Activated CD4-positive, alpha-beta memory T cell treated with anti-CD3 and anti-CD28 coated beads for 36 hours (primary cell): ENCODE results near the gene PTPRN2. TPM values are rescaled to one million over a fixed set of nuclear protein-coding genes. Genes with fewer than 3 reads are reported as not detected.

Experiments used
- CTCF ChIA-PET: fragments of 350-600 bp; sonication (Branson Sonifier 250); formaldehyde crosslinking; loops from one replicate; lab custom pipeline; 2021; ENCODE audit warnings: antibody characterized with exemption, inconsistent platforms; lab: Charles Lee
- POLR2A ChIA-PET: fragments of 350-600 bp; sonication (Branson Sonifier 250); formaldehyde crosslinking; loops from one replicate; lab custom pipeline; 2021; ENCODE audit warnings: antibody characterized with exemption; lab: Charles Lee
- DNase-seq: peaks from one replicate; pipeline ENCODE4 v3.0.0-alpha.2; 2020
- H3K27ac Mint-ChIP-seq: one replicate; pipeline ENCODE4 v1.8.0; 2021; ENCODE audit warnings: mixed read lengths
- H3K27me3 Mint-ChIP-seq: one replicate; pipeline ENCODE4 v1.8.0; 2021; ENCODE audit warnings: mixed read lengths
- H3K36me3 Mint-ChIP-seq: one replicate; pipeline ENCODE4 v1.8.0; 2021; ENCODE audit warnings: mixed read lengths
- H3K4me1 Mint-ChIP-seq: one replicate; pipeline ENCODE4 v1.8.0; 2021; ENCODE audit warnings: low read depth, mixed read lengths
- H3K4me3 Mint-ChIP-seq: one replicate; pipeline ENCODE4 v1.8.0; 2021; ENCODE audit warnings: mild to moderate bottlenecking, mixed read lengths
- H3K9me3 Mint-ChIP-seq: one replicate; pipeline ENCODE4 v1.8.0; 2021; ENCODE audit warnings: mixed read lengths
- intact Hi-C: fragments of 100-400 bp; cut with micrococcal nuclease; formaldehyde crosslinking; loops from one replicate; pipeline ENCODE4 v1.15.1; 2023
- total RNA-seq, 2 experiments: library from RNA; stranded (reverse); gene quantifications; one replicate each; pipeline ENCODE4 v1.2.3, GENCODE V29; 2021

Gene PTPRN2
- total RNA-seq, 2 experiments from 2014 or later = 0.51 to 0.64 TPM

DNA sequence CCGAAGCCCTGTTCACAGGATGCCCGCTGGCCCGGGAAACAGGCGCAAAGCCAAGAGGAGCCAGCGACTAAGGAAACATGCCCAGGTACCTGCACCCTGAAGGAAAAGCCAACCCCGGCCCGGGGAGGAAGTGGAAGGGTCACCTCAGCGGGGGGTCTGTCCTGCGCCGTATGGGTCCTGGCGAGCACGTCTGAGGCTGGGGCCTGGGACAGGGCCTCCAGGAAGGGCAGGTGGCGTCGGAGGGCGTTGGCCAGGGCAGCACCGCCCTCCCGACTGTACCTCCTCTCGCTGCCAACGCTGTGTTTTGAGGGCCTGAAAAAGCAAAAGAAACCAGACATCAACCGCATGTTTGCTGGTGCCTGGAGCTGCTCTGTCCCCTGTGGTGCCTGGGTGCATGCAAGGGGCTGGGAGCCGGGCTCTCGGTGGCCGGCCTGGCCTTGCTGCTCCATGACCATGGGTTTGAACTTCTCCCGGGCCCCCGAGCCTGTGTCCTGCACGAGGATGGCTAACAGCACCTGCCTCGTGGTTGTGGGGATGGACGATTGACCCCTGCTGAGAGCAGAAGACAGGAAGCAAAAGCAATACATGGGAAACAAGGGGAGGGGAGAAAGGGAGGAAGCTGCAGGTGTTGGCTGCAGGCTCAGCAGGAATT, 395.3 kb downstream of the PTPRN2 start:
- no peaks in the 10 kb centered on the region for H3K4me1 Mint-ChIP-seq
- H3K27me3 Mint-ChIP-seq = no peaks in the 10 kb centered on the region
- ChIA-PET CTCF (no interaction called here), POLR2A (no interaction called here)
- H3K4me3 Mint-ChIP-seq = no peak overlapping the region
- H3K27ac Mint-ChIP-seq = no peak overlapping the region
- intact Hi-C loops = no loop called here
- peaks cover 13% of the 10 kb centered on the region for H3K9me3 Mint-ChIP-seq
- no peaks in the 10 kb centered on the region for H3K36me3 Mint-ChIP-seq
- no peak for DNase-seq

DNA sequence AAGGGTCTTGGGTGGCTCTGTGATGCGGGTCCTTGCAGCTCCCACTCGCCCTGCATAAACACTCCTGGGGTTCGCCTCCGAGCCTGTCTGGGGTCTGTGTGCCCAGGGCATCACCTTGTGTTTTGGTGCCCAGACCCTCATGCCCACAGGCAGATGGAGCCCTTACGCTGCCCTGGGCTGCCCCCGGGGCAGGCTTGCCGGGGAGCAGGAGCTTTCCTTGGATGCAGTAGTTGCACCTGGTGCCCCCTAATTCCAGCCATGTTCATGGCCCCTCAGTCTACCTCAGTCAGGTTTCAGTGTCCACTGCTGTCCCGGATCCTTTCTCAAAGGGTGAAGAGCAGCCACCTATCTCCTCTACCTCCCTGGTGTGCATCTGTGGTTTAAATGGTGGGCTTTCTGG, 396.0 kb downstream of the PTPRN2 start:
- intact Hi-C loops = no loop called here

DNA sequence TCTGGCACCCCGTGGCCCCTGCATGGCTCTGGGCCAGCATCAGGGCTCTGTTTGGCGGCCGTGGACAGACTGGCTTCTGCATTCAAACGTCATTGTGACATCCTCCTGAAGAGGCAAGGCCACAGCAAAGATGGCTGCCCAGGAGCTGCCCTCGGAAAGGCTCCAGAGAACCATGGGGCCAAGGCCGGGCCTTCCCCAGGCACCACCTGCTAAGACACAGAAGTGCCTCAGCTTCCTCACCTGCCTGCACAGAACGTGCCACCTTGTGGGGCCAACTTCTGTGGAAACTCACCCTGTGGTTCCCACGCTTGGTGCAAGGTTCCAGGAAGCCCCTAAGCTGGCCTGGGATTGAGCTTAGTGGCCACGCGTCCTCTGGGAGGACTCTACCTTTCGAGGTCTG, 396.9 kb downstream of the PTPRN2 start:
- Mint-ChIP-seq H3K9me3 (peaks cover 5% of the 10 kb centered on the region), H3K4me1 (no peaks in the 10 kb centered on the region), H3K27me3 (peaks cover under 1% of the 10 kb centered on the region), H3K4me3 (no peak overlapping the region), H3K36me3 (no peaks in the 10 kb centered on the region), H3K27ac (no peak overlapping the region)
- intact Hi-C loops = no loop called here
- ChIA-PET POLR2A (no interaction called here), CTCF (no interaction called here)
- DNase-seq = no peak

More for the DNA sequence above, 396.0 kb downstream of the PTPRN2 start:
- Mint-ChIP-seq H3K27me3 (no peaks in the 10 kb centered on the region), H3K27ac (no peak overlapping the region), H3K36me3 (no peaks in the 10 kb centered on the region), H3K9me3 (peaks cover 11% of the 10 kb centered on the region), H3K4me3 (no peak overlapping the region), H3K4me1 (no peaks in the 10 kb centered on the region)
- CTCF ChIA-PET = no interaction called here
- POLR2A ChIA-PET = no interaction called here
- no peak for DNase-seq

DNA sequence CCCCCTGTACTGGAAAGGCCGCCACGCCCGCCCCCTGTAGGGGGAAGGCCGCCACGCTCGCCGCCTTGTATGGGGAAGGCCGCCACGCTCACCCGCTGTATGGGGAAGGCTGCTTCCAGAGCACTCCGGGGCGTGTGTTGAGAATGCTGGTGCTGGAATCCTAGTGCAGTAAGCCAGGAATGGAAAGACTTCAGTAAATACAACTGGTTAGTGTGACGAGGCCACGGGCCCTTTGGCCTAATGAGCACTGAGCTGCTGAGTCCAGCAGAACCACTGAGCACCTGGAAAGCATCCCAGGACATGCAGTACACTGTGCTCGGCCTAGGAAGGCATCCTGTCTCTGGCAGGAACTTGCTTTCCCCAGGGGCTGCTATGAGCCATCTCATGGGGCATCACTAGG, 398.9 kb downstream of the PTPRN2 start:
- no peak for DNase-seq
- Mint-ChIP-seq H3K4me1 (no peaks in the 10 kb centered on the region), H3K27ac (no peak overlapping the region), H3K36me3 (no peaks in the 10 kb centered on the region), H3K27me3 (peaks cover 5% of the 10 kb centered on the region), H3K4me3 (no peak overlapping the region), H3K9me3 (no peaks in the 10 kb centered on the region)
- ChIA-PET POLR2A (no interaction called here), CTCF (no interaction called here)
- intact Hi-C loops = no loop called here

DNA sequence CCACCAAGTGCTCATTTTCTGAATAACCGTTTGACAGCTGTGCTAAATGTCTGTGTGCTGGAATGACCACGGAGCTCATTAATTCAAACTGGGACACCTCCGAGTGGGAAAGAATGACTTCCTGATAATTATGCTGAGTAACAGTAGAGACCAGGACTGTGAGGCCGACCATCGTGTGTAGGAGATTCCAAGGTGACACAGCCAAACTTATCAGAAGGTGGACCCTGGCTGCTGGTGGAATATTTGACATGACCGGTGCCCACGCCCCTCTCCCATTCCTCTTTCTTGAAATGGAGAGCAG, 400.0 kb downstream of the PTPRN2 start:
- ChIA-PET POLR2A (no interaction called here), CTCF (no interaction called here)
- no peak for DNase-seq
- Mint-ChIP-seq H3K4me3 (no peak overlapping the region), H3K36me3 (no peaks in the 10 kb centered on the region), H3K4me1 (no peaks in the 10 kb centered on the region), H3K27me3 (peaks cover 5% of the 10 kb centered on the region), H3K27ac (no peak overlapping the region), H3K9me3 (peaks cover 4% of the 10 kb centered on the region)
- intact Hi-C loops = no loop called here

DNA sequence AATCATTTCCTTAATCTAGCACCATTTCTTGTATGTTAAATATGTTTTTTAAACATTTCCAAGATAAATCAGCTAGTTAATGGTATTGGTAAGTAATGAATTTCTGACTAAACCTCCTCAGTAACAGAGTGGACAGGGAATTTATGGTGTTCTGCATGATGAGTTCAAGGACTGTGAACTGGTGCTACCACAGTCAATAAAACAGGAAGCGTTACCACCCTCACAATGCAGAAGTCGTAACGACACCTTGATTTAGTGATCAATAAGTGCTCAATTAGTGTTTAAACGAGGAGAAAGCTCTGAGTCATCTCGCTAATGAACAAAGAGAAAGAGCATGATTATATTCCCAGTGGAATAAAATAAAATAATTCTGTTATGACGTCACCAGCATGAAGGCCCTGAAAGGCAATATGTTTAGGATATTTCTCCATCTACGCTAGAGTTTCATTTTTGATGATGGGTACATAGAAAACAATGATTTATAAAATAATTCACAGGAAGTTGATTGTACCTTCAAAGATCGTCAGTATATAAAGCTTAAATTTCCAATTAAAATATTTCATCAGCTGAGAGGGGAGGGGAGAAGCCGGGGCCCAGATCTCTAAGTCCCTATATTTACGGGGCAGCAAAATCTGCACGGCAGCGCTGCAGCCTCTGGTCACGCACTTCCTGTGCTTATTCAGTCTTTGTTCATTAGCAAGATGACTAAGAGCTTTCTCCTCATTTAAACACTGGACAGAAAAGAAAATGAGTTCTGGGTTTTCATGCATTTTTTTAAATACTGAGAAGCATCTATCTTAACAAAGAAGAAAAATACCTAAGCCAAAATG, 400.5 kb downstream of the PTPRN2 start:
- CTCF ChIA-PET = no interaction called here
- no peaks in the 10 kb centered on the region for H3K4me1 Mint-ChIP-seq

DNA sequence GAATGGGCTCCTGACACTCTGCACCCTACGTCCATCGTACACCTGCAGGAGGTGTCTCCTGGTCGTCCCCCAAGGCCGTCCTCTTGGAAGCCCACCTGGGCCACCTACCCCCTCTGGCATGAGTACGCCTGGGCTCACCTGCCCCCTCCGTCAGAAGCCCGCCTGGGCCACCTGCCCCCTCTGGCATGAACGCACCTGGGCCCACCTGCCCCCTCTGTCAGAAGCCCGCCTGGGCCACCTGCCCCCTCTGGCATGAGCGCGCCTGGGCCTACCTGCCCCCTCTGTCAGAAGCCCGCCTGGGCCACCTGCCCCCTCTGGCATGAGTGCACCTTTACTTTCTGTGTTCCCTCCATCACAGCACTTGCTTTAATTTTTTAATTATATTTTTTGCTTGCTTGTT, 401.2 kb downstream of the PTPRN2 start:
- DNase-seq = no peak
- CTCF ChIA-PET = no interaction called here
- Mint-ChIP-seq H3K4me3 (no peak overlapping the region), H3K27me3 (peaks cover 5% of the 10 kb centered on the region), H3K36me3 (no peaks in the 10 kb centered on the region), H3K27ac (no peak overlapping the region), H3K9me3 (peaks cover 8% of the 10 kb centered on the region), H3K4me1 (no peaks in the 10 kb centered on the region)
- POLR2A ChIA-PET = no interaction called here
- intact Hi-C loops = no loop called here

More for the DNA sequence above, 400.5 kb downstream of the PTPRN2 start:
- intact Hi-C loops = no loop called here
- Mint-ChIP-seq H3K9me3 (peaks cover 8% of the 10 kb centered on the region), H3K4me3 (no peak overlapping the region), H3K27ac (no peak overlapping the region), H3K27me3 (peaks cover 5% of the 10 kb centered on the region), H3K36me3 (no peaks in the 10 kb centered on the region)
- no peak for DNase-seq
- POLR2A ChIA-PET = no interaction called here

DNA sequence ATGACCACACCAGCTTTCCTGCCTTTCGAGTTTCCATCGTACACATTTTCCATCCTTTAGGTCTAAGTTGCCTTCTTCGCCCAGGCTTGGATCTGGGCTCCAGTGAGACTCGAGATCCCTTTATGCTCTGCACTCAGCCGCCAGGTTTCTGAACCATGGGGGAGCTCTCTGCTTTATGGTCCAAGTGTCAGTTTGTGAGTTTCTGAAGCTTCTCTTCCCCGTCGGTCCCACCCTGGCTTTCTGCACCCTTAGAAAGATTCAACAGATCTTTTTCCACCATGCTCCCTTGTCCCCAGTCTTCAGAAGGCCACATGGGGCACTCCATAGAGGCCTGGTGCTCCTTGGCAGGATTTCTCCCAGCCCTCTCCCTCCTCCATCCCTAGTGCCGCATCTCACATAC, 402.0 kb downstream of the PTPRN2 start:
- H3K27ac Mint-ChIP-seq = no peak overlapping the region
- CTCF ChIA-PET = no interaction called here

DNA sequence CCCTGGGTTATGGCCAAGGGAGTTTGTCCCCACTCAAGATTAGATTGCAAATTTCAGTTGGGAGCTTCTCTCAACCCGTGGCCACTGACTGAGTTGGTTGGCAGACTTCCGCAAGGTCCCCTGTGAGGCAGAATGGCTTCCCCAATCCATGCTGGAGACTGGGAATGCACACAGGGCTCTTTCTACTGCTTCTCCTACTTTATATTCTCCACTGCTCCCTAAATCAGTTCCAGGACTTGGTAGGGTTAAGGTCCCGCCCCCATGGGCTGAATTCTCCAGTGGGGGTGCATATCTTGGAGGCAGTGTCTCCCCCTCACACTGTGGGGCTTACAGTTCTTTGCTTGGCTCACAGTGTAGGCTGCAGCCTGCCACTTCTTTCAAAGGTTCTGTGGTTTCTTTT, 404.2 kb downstream of the PTPRN2 start:
- CTCF ChIA-PET = no interaction called here
- Mint-ChIP-seq H3K9me3 (peaks cover 8% of the 10 kb centered on the region), H3K4me1 (no peaks in the 10 kb centered on the region), H3K27ac (no peak overlapping the region), H3K36me3 (no peaks in the 10 kb centered on the region), H3K27me3 (peaks cover 5% of the 10 kb centered on the region), H3K4me3 (no peak overlapping the region)
- POLR2A ChIA-PET = no interaction called here
- no peak for DNase-seq
- intact Hi-C loops = no loop called here

More for the DNA sequence above, 402.0 kb downstream of the PTPRN2 start:
- H3K4me1 Mint-ChIP-seq = no peaks in the 10 kb centered on the region
- no peaks in the 10 kb centered on the region for H3K36me3 Mint-ChIP-seq
- H3K9me3 Mint-ChIP-seq = peaks cover 8% of the 10 kb centered on the region
- no peak for DNase-seq
- POLR2A ChIA-PET = no interaction called here
- H3K27me3 Mint-ChIP-seq = peaks cover 5% of the 10 kb centered on the region
- intact Hi-C loops = no loop called here
- no peak overlapping the region for H3K4me3 Mint-ChIP-seq

DNA sequence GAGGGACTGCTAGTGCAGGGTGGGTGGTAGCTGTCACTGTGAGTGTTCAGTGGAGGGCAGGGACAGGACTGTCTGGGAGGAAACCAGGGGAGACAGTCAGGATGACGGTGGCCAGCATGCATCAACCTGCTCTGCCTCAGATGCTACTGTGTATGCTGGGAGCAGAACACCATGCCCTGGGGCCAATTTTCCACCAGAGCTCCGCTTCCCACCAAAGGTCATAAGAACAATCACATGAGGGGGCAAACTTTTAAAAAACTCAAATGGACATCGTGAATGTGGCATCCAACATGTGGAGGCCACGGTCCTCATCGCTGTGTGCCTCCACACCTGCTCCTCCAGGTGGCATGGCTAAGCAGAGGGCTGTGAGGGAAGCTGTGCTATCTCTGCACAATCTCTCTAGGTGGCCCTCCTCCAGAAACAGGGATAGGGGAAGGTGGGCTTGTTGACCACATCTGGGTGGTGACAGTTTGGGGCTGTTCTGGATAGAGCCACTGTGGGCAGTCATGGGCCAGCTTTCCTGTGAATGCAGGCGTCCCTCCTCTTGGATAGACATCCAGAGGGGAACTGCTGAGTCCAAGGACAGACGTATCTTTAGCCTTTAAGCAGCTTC, 411.0 kb downstream of the PTPRN2 start:
- Mint-ChIP-seq H3K36me3 (no peaks in the 10 kb centered on the region), H3K27ac (no peak overlapping the region), H3K9me3 (peaks cover 30% of the 10 kb centered on the region), H3K4me3 (no peak overlapping the region), H3K4me1 (no peaks in the 10 kb centered on the region), H3K27me3 (no peaks in the 10 kb centered on the region)
- intact Hi-C loops = no loop called here
- no peak for DNase-seq
- ChIA-PET POLR2A (no interaction called here), CTCF (no interaction called here)

DNA sequence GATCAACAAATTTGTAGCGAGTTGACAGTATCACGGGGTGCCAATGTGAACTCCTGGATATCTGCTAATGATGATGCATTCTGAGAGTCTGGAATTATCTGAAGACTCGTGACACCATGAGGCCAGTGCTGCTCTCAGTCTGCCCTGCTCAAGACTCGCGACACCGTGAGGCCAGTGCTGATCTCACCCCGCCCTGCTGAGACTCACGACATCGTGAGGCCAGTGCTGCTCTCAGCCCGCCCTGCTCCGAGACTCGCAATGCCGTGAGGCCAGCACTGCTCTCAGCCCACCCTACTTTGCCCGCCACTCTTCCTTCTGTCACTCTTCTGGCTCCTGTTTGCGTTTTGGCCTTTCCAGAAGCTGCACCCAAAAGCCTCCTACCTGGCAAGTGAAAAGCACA, 411.8 kb downstream of the PTPRN2 start:
- peaks cover 30% of the 10 kb centered on the region for H3K9me3 Mint-ChIP-seq
- no peak overlapping the region for H3K27ac Mint-ChIP-seq
- H3K4me3 Mint-ChIP-seq = no peak overlapping the region
- no peaks in the 10 kb centered on the region for H3K4me1 Mint-ChIP-seq
- H3K27me3 Mint-ChIP-seq = no peaks in the 10 kb centered on the region
- POLR2A ChIA-PET = no interaction called here
- CTCF ChIA-PET = no interaction called here
- intact Hi-C loops = no loop called here
- no peak for DNase-seq
- H3K36me3 Mint-ChIP-seq = no peaks in the 10 kb centered on the region

DNA sequence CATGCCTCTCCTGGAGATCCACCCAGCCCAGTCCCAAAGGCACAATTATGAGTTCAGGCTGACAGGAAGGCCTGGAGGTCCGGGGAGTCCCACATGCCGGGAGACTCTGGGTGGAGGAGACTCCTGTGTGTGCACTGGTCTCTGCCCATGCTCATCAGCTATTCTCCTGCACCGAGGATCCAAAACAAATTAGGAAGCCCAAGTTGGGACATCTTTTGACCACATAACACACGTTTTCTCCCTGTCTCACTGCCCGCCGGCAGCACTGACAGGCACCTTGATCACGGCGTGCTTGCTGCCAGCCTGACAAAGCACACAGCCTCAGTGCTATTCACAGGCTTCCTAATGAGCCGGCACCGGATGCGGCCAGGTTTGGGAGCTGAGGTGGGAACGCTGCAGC, 412.7 kb downstream of the PTPRN2 start:
- ChIA-PET CTCF (no interaction called here), POLR2A (no interaction called here)
- intact Hi-C loops = no loop called here
- Mint-ChIP-seq H3K4me1 (no peaks in the 10 kb centered on the region), H3K27me3 (no peaks in the 10 kb centered on the region), H3K36me3 (no peaks in the 10 kb centered on the region), H3K27ac (no peak overlapping the region), H3K4me3 (no peak overlapping the region), H3K9me3 (peaks cover 30% of the 10 kb centered on the region)
- DNase-seq = no peak

DNA sequence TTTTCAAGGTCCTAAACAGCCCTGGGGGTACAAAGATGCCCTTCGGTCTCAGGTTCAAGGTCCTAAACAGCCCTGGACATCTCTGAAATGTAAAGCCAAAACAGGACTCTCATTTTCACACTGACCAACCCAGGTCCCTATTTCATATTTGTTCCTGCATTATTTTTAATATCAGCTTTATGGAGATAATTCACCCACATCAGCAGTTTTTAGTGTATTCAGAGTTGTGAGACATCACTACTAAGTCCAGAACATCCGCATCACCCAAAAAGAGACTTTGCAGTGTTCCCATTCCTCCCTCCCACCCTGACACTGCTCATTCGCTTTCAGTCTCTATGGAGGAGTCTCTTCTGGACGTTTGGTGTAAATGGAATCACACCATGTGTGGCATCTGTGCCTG, 420.2 kb downstream of the PTPRN2 start:
- ChIA-PET POLR2A (no interaction called here), CTCF (no interaction called here)
- intact Hi-C loops = no loop called here
- Mint-ChIP-seq H3K4me3 (no peak overlapping the region), H3K27me3 (no peaks in the 10 kb centered on the region), H3K9me3 (peaks cover 2% of the 10 kb centered on the region), H3K4me1 (no peaks in the 10 kb centered on the region), H3K36me3 (no peaks in the 10 kb centered on the region), H3K27ac (no peak overlapping the region)
- no peak for DNase-seq
